Upper lobe of left lung (tissue), 6 donors: ENCODE measurements around the gene ARHGAP10. TPM values are rescaled to one million over a fixed set of nuclear protein-coding genes. Genes with fewer than 3 reads are reported as not detected.
"Not testable (repeated sequence)": the region's sequence is repeated elsewhere in the genome, so short reads cannot be mapped to it uniquely, and the experiment has no call there.

Experiments used
- ATAC-seq, 2 donors: fragments of 200-7000 bp; cut with Tn5 transposase; one replicate each; pipeline ENCODE4 v1.9.1; 2022; ENCODE audit warnings: mild to moderate bottlenecking in 2 of 2, moderate library complexity in 2 of 2; ENCODE audit not compliant: low FRiP score in 2 of 2
- DNase-seq, 2 donors: peaks; one replicate each; pipeline ENCODE4 v3.0.0-alpha.2; 2019 to 2020
- H3K27ac ChIP-seq, 4 donors: fragments of 200-600 bp; sonication (generic); one replicate each; pipeline ENCODE4 v1.5.1; 2016 to 2019
- H3K27me3 ChIP-seq, 4 donors: fragments of 200-600 bp; sonication (generic); one replicate each; pipeline ENCODE4 v1.5.1; 2017 to 2019
- H3K36me3 ChIP-seq, 4 donors: fragments of 200-600 bp; sonication (generic); one replicate each; pipeline ENCODE4 v1.5.1; 2016 to 2019
- H3K4me1 ChIP-seq, 4 donors: fragments of 200-600 bp; sonication (generic); one replicate each; pipeline ENCODE4 v1.5.1; 2018 to 2019
- H3K4me3 ChIP-seq, 4 donors: fragments of 200-600 bp; sonication (generic); one replicate each; pipeline ENCODE4 v1.5.1; 2017 to 2019; ENCODE audit warnings: mild to moderate bottlenecking in 2 of 4, moderate library complexity in 1 of 4
- H3K9me3 ChIP-seq, 4 donors: fragments of 200-600 bp; sonication (generic); one replicate each; pipeline ENCODE4 v1.5.1; 2018 to 2019
- CTCF ChIP-seq, 6 experiments: fragments of 450-650 bp in 4 of 6; fragments of 200-600 bp in 2 of 6; sonication (generic) in 2 of 6; IDR thresholded peaks; one replicate each; pipeline ENCODE4 v1.5.1; 2016 to 2019; ENCODE audit warnings: antibody characterized with exemption in 6 of 6
- EP300 ChIP-seq, 4 donors: sonication (generic); formaldehyde crosslinking; IDR thresholded peaks; one replicate each; pipeline ENCODE4 v1.5.1; 2017; ENCODE audit warnings: antibody characterized with exemption in 4 of 4, control low read depth in 2 of 4
- POLR2A ChIP-seq, 4 donors: fragments of 450-650 bp; IDR thresholded peaks; one replicate each; pipeline ENCODE4 v1.5.1; 2016 to 2017; ENCODE audit warnings: antibody characterized with exemption in 4 of 4, mild to moderate bottlenecking in 2 of 4
- POLR2AphosphoS5 ChIP-seq, 2 donors: sonication (generic); formaldehyde crosslinking; IDR thresholded peaks; one replicate each; pipeline ENCODE4 v1.5.1; 2017; ENCODE audit warnings: antibody characterized with exemption in 2 of 2
- WGBS, 2 donors: methylation state at CpG; one replicate each; pipeline ENCODE4 v1.1.5; 2017 to 2018; 5-methylcytosine and 5-hydroxymethylcytosine counted together
- total RNA-seq, 6 donors: library from RNA; depleted of rRNA in 4 of 6; stranded (reverse); fragments of >200 nt in 4 of 6; gene quantifications; one replicate each; pipeline versions ENCODE4 v1.1.0 to v1.2.1, GENCODE V29; 2016 to 2021
- donor health status: DM: no; HTN: no; CAD: no; lungs with moderate emphysema.
- donor health status: DM: no; HTN: yes; CAD: no; lungs with severe emphysema.

The ARHGAP10 gene
- total RNA-seq, 6 donors from 2014 or later, result 25.9 to 47.1 (median 29.5) TPM

- Histone ChIP-seq H3K4me1 (no peaks in the 10 kb centered on the region), H3K27me3 (no peaks in the 10 kb centered on the region), H3K9me3 (no peaks in the 10 kb centered on the region), H3K36me3 (peaks cover 0 to 49% (median 8%) of the 10 kb centered on the region in 4 donors), H3K4me3 (no peak overlapping the region), H3K27ac (no peak overlapping the region)
- ATAC-seq (peak in 1 of 2 donors; percentile 30), DNase-seq (no peak)
- TF ChIP-seq POLR2A (IDR thresholded peaks at IDR 0.05), result no peak
- no peak for TF ChIP-seq CTCF (IDR thresholded peaks at IDR 0.05)
- TF ChIP-seq POLR2AphosphoS5 (IDR thresholded peaks at IDR 0.05), result no peak
- TF ChIP-seq EP300 (IDR thresholded peaks at IDR 0.05), result no peak
- 87 to 100% methylated on average over 3 of the region's 3 CpGs for WGBS, 2 donors
Measured at GRCh38 chr4:148081745-148082144, 349.9 kb downstream of the ARHGAP10 start.

GRCh38 chr4:148083073-148083472 lies 351.2 kb downstream of the ARHGAP10 start:
- H3K4me1 ChIP-seq, H3K9me3 ChIP-seq, H3K27ac ChIP-seq, H3K4me3 ChIP-seq, H3K27me3 ChIP-seq, DNase-seq, ATAC-seq: not testable (repeated sequence)
- peaks cover 0 to 37% (median 8%) of the 10 kb centered on the region in 4 donors for H3K36me3 ChIP-seq
- WGBS, 2 donors, result 82 to 100% methylated on average over 4 of the region's 4 CpGs

GRCh38 chr4:148089624-148090023 lies 357.7 kb downstream of the ARHGAP10 start:
- H3K27ac ChIP-seq, result no peak overlapping the region
- no peaks in the 10 kb centered on the region for H3K4me1 ChIP-seq
- 91 to 93% methylated on average over 5 to 6 of the region's 6 CpGs for WGBS, 2 donors
- no peaks in the 10 kb centered on the region for H3K36me3 ChIP-seq
- DNase-seq (peak in 1 of 2 donors; percentile 53), ATAC-seq (peak; percentile 26 to 46)
- no peak for TF ChIP-seq EP300 (IDR thresholded peaks at IDR 0.05)
- TF ChIP-seq CTCF (IDR thresholded peaks at IDR 0.05), result no peak
- no peak for TF ChIP-seq POLR2AphosphoS5 (IDR thresholded peaks at IDR 0.05)
- no peak for TF ChIP-seq POLR2A (IDR thresholded peaks at IDR 0.05)
- no peaks in the 10 kb centered on the region for H3K9me3 ChIP-seq
- no peak overlapping the region for H3K4me3 ChIP-seq
- no peaks in the 10 kb centered on the region for H3K27me3 ChIP-seq

- no peak for TF ChIP-seq CTCF (IDR thresholded peaks at IDR 0.05)
- no peak for TF ChIP-seq EP300 (IDR thresholded peaks at IDR 0.05)
- TF ChIP-seq POLR2A (IDR thresholded peaks at IDR 0.05), result no peak
- TF ChIP-seq POLR2AphosphoS5 (IDR thresholded peaks at IDR 0.05), result no peak
- no peak overlapping the region for H3K4me3 ChIP-seq
- no peak overlapping the region for H3K27ac ChIP-seq
- H3K36me3 ChIP-seq, result no peaks in the 10 kb centered on the region
- H3K27me3 ChIP-seq, result no peaks in the 10 kb centered on the region
- H3K4me1 ChIP-seq, result no peaks in the 10 kb centered on the region
- no peak for DNase-seq
- H3K9me3 ChIP-seq, result no peaks in the 10 kb centered on the region
- 95 to 96% methylated on average over 6 of the region's 6 CpGs for WGBS, 2 donors
- no peak for ATAC-seq
Measured at GRCh38 chr4:148090029-148090428, 358.1 kb downstream of the ARHGAP10 start.

- peak in 1 of 2 donors; percentile 43 for DNase-seq
- no peak for TF ChIP-seq CTCF (IDR thresholded peaks at IDR 0.05)
- TF ChIP-seq POLR2AphosphoS5 (IDR thresholded peaks at IDR 0.05), result no peak
- no peak for TF ChIP-seq EP300 (IDR thresholded peaks at IDR 0.05)
- TF ChIP-seq POLR2A (IDR thresholded peaks at IDR 0.05), result no peak
- no peaks in the 10 kb centered on the region for H3K9me3 ChIP-seq
- no peak overlapping the region for H3K27ac ChIP-seq
- peak; percentile 33 to 39 for ATAC-seq
- WGBS, 2 donors, result 91 to 92% methylated on average over 5 to 17 of the region's 17 CpGs
- H3K4me3 ChIP-seq, result no peak overlapping the region
- no peaks in the 10 kb centered on the region for H3K27me3 ChIP-seq
- H3K4me1 ChIP-seq, result no peaks in the 10 kb centered on the region
- H3K36me3 ChIP-seq, result no peaks in the 10 kb centered on the region
Measured at GRCh38 chr4:148090503-148091476, 358.9 kb downstream of the ARHGAP10 start.
